ENCODE data around the gene CKS1B.
"Not testable (repeated sequence)": the region's sequence is repeated elsewhere in the genome, so short reads cannot be mapped to it uniquely, and the experiment has no call there.

CKS1B gene

GRCh38 chr1:154994591-154994990 lies 20.1 kb downstream of the CKS1B start:
- TF ChIP-seq CTCF (IDR thresholded peaks at IDR 0.05; ENCODE audit: control insufficient read depth, insufficient read depth, low read depth, low read length, missing control alignments) = no peak
- no peak for DNase-seq (ENCODE audit: low read depth)
- no peak overlapping the region for H3K4me3 ChIP-seq (ENCODE audit: control insufficient read depth, low read depth, low read length)

DNA sequence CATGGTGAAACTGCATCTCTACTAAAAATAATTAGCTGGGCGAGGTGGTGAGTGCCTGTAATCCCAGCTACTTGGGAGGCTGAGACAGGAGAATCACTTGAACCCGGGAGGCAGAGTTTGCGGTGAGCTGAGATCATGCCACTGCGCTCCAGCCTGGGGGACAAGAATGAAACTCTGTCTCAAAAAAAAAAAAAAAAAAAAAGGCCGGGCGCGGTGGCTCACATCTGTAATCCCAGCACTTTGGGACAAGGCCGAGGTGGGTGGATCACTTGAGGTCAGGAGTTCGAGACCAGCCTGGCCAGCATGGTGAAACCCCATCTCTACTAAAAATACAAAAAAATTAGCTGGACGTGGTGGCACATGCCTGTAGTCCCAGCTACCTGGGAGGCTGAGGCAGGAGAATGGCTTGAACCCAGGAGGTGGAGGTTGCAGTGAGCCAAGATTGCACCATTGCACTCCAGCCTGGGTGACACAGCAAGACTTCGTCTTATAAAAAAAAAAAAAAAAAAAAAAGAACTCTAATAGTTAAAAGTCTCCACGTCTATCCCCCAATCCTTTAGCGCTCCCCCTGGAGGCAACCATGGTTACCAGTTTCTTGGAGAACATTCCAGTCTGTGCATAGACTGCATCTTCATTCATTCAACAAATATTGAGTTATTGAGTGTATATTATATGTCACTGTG lies 21.0 kb downstream of the CKS1B start:
- DNase-seq (ENCODE audit: low read depth) = peak; percentile 69
- not testable (repeated sequence) for H3K4me3 ChIP-seq (ENCODE audit: control insufficient read depth, low read depth, low read length)
- TF ChIP-seq CTCF (IDR thresholded peaks at IDR 0.05; ENCODE audit: control insufficient read depth, insufficient read depth, low read depth, low read length, missing control alignments) = peak; percentile 52

- no peak for DNase-seq (ENCODE audit: low read depth)
- no peak for TF ChIP-seq CTCF (IDR thresholded peaks at IDR 0.05; ENCODE audit: control insufficient read depth, insufficient read depth, low read depth, low read length, missing control alignments)
- H3K4me3 ChIP-seq (ENCODE audit: control insufficient read depth, low read depth, low read length) = no peak overlapping the region
Observed at GRCh38 chr1:154996966-154997701, 22.7 kb downstream of the CKS1B start.

DNA sequence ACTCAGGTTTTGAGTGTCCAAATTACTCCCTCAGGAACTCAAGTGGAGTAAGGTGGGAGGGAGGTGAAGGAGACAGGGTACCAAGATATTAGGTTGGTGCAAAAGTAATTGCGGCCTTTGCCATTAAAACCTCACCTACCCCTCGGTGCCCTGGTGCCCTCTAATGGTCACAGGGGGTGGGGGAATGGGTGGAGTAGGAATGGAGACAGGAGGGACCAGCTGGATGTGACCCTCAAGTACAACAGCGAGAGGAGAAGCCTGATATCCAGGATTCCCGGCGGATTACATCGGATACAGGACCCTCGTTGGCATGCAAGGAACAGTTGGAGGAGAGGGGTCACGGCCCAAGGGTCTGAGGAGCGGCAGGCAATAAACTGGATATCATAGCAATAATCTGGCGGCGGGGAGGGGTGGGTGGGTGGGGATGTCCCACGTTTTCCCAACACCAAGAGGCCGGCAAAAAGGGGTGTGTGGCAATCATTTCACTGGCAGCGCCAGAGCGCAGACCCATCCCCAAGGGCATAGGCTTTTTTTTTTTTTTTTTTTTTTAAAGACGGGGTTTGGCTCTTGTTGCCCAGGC lies 23.8 kb downstream of the CKS1B start:
- no peak overlapping the region for H3K4me3 ChIP-seq (ENCODE audit: control insufficient read depth, low read depth, low read length)
- no peak for TF ChIP-seq CTCF (IDR thresholded peaks at IDR 0.05; ENCODE audit: control insufficient read depth, insufficient read depth, low read depth, low read length, missing control alignments)

DNA sequence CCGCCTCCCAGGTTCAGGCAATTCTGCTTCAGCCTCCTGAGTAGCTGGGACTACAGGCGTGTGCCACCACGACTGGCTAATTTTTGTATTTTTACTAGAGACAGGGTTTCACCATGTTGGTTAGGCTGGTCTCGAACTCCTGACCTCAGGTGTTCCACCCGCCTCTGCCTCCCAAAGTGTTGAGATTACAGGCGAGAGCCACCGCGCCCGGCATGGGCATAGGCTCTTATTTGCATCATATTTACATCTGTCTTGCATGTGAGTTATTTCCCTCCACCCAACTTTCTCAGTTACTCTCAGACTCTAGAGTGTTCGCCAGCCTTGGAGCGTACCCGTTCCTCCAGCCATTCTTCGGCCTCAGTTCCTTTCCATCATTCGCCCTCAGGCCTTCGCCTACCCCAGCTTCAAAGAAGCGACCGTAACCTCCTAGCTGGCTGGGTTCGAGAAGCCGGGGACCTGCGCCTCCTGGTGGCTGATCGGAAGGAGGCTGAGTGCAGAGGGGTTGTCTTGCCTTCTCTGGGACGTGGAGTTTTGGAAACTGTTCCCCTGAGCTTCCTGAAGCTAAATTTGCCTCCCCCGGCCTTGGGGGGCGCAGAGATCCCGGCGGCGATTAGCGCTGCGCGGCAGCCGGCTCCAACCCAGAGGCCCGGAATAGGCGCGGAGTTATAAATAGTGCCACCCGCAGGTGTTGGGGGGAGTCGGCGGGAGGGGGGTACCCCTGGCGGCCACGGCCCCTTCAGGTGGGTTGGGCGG lies 24.5 kb downstream of the CKS1B start:
- TF ChIP-seq CTCF (IDR thresholded peaks at IDR 0.05; ENCODE audit: control insufficient read depth, insufficient read depth, low read depth, low read length, missing control alignments) = peak; percentile 97
- no peak for DNase-seq (ENCODE audit: low read depth)
- peak overlapping the region; percentile 88 for H3K4me3 ChIP-seq (ENCODE audit: control insufficient read depth, low read depth, low read length)

More for the DNA sequence above, 23.8 kb downstream of the CKS1B start:
- no peak for DNase-seq (ENCODE audit: low read depth)
